Measurements from ENCODE around the gene CNGA2.

DNA sequence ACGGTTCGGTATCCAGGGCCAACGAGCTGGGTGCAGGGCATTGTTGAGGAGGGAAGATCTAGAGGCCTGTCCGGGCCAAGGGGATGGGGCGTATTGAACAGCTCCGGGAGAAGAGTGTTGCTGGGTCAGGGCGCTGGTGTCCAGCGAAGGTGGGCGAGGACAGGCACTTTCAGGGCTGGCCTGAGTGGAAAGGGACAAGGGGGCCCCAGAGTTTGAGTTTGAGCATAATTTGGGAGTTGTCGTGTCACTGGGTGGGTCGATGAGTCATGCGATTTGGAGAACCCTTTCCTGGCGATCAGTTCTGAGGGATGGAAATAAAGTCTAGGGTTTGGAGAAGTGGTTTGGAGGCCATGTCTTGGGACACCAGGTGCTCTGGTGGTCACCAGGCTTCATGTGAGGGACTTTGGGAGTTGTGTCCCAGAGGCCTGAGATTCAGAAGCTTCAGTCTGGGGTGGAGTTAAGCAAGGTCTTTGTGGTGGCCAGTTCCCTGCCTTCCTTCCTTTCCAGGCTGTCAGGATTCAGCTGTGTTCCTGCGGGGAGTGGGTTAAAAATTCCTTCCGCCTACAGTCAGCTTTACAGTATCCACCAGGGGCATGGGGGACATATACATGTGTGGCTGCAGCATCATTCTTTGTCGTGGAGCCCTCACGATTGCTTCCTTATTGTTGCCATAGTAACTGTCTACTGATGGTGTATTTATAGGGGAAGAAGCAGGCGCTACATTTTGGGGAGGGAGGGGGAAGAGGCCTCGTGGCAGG, 38.8 kb upstream of the CNGA2 start:
- TF ChIP-seq, protein P1, sequence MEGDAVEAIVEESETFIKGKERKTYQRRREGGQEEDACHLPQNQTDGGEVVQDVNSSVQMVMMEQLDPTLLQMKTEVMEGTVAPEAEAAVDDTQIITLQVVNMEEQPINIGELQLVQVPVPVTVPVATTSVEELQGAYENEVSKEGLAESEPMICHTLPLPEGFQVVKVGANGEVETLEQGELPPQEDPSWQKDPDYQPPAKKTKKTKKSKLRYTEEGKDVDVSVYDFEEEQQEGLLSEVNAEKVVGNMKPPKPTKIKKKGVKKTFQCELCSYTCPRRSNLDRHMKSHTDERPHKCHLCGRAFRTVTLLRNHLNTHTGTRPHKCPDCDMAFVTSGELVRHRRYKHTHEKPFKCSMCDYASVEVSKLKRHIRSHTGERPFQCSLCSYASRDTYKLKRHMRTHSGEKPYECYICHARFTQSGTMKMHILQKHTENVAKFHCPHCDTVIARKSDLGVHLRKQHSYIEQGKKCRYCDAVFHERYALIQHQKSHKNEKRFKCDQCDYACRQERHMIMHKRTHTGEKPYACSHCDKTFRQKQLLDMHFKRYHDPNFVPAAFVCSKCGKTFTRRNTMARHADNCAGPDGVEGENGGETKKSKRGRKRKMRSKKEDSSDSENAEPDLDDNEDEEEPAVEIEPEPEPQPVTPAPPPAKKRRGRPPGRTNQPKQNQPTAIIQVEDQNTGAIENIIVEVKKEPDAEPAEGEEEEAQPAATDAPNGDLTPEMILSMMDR (IDR thresholded peaks at IDR 0.05) = no peak
- no peak for TF ChIP-seq POLR2A (IDR thresholded peaks at IDR 0.05)

All from uterus (tissue), 2 donors.